Endodermal cell (in vitro differentiated cells): ENCODE measurements around the gene CELF4. TPM values are rescaled to one million over a fixed set of nuclear protein-coding genes. Genes with fewer than 3 reads are reported as not detected.

ENCODE experiments used
- DNase-seq: peaks from one replicate; pipeline ENCODE4 v3.0.0-alpha.2; 2017
- H3K27ac ChIP-seq: 2 replicates; pipeline ENCODE4 v1.5.1; 2013; ENCODE audit warnings: mild to moderate bottlenecking, low read depth, low read length, moderate library complexity
- H3K27me3 ChIP-seq: 2 replicates; pipeline ENCODE4 v1.6.1; 2013; ENCODE audit warnings: mild to moderate bottlenecking, low read length, moderate library complexity; ENCODE audit not compliant: insufficient read depth, control insufficient read depth, poor library complexity, severe bottlenecking
- H3K36me3 ChIP-seq: 2 replicates; pipeline ENCODE4 v1.7.0; 2013; ENCODE audit warnings: mild to moderate bottlenecking, low read length, moderate library complexity; ENCODE audit not compliant: control insufficient read depth, insufficient read depth
- H3K4me1 ChIP-seq: one replicate; pipeline ENCODE4 v1.7.0; 2013; ENCODE audit warnings: low read length; ENCODE audit not compliant: control insufficient read depth, insufficient read depth
- H3K4me3 ChIP-seq: 2 replicates; pipeline ENCODE4 v1.5.1; 2013; ENCODE audit warnings: mild to moderate bottlenecking, low read length, moderate library complexity
- H3K9ac ChIP-seq: 2 replicates; pipeline ENCODE4 v1.6.1; 2013; ENCODE audit warnings: mild to moderate bottlenecking, low read length, moderate library complexity; ENCODE audit not compliant: poor library complexity, severe bottlenecking; ENCODE audit errors: extremely low read depth
- H3K9me3 ChIP-seq: 2 replicates; pipeline ENCODE4 v1.6.1; 2013; ENCODE audit warnings: mild to moderate bottlenecking, low read length, moderate library complexity; ENCODE audit not compliant: control insufficient read depth
- H3K27ac Mint-ChIP-seq: 2 replicates; pipeline ENCODE4 v1.8.0; 2020; ENCODE audit warnings: mixed read lengths
- H3K27me3 Mint-ChIP-seq: 2 replicates; pipeline ENCODE4 v1.8.0; 2021; ENCODE audit warnings: mild to moderate bottlenecking, mixed read lengths; ENCODE audit not compliant: insufficient read depth
- H3K36me3 Mint-ChIP-seq: 2 replicates; pipeline ENCODE4 v1.8.0; 2020; ENCODE audit warnings: low read depth, mixed read lengths
- H3K4me1 Mint-ChIP-seq: 2 replicates; pipeline ENCODE4 v1.8.0; 2020; ENCODE audit warnings: mixed read lengths
- H3K4me3 Mint-ChIP-seq: 2 replicates; pipeline ENCODE4 v1.8.0; 2020; ENCODE audit warnings: mild to moderate bottlenecking, moderate library complexity, mixed read lengths
- H3K9me3 Mint-ChIP-seq: 2 replicates; pipeline ENCODE4 v1.8.0; 2020; ENCODE audit warnings: mild to moderate bottlenecking, mixed read lengths
- CTCF ChIP-seq: fragments of 200-600 bp; sonication (generic); conservative IDR thresholded peaks from 2 replicates; pipeline ENCODE4 v1.5.0; 2021; ENCODE audit warnings: antibody characterized with exemption, mild to moderate bottlenecking
- WGBS, 2 experiments: methylation state at CpG; one replicate each; pipeline versions ENCODE4 v1.1.5 to v1.1.7; 2013; ENCODE audit warnings: missing lambda C conversion rate in 2 of 2, mixed read lengths in 1 of 2; ENCODE audit not compliant: insufficient coverage in 1 of 2, insufficient read length in 1 of 2; 5-methylcytosine and 5-hydroxymethylcytosine counted together
- total RNA-seq, 2 donors: library from RNA; stranded (reverse); fragmentation: NEBNext Ultra II Directional in 1 of 2; extraction: Animal tissue kit (Norgen Biotek cat#: 25700) in 1 of 2; gene quantifications; 2 replicates in 1 of 2; 3 replicates in 1 of 2; pipeline ENCODE4 v1.2.1, GENCODE V29; 2021

The CELF4 gene
- total RNA-seq, 2 donors from 2014 or later: 5.7 to 6.7 TPM

- peak; percentile 70 for DNase-seq
- WGBS, 2 experiments: 82 to 84% methylated on average over 2 to 5 of the region's 5 CpGs
- TF ChIP-seq CTCF: no peak
- Histone ChIP-seq H3K4me1 (peaks cover 4% of the 10 kb centered on the region), H3K27me3 (peaks cover 48% of the 10 kb centered on the region), H3K9me3 (no peaks in the 10 kb centered on the region), H3K27ac (no peak overlapping the region), H3K9ac (no peak overlapping the region), H3K36me3 (no peaks in the 10 kb centered on the region), H3K4me3 (no peak overlapping the region)
- Mint-ChIP-seq H3K4me3 (no peak overlapping the region), H3K36me3 (no peaks in the 10 kb centered on the region), H3K9me3 (no peaks in the 10 kb centered on the region), H3K27ac (no peak overlapping the region), H3K27me3 (peaks cover 78% of the 10 kb centered on the region), H3K4me1 (peaks cover 24% of the 10 kb centered on the region)
These were observed 5.7 kb upstream of the CELF4 start for GRCh38 chr18:37571266-37571665.

GRCh38 chr18:37570336-37570930 lies 4.8 kb upstream of the CELF4 start:
- H3K4me3 ChIP-seq: no peak overlapping the region
- Mint-ChIP-seq H3K4me3 (no peak overlapping the region), H3K27ac (no peak overlapping the region), H3K27me3 (peaks cover 80% of the 10 kb centered on the region), H3K4me1 (peaks cover 16% of the 10 kb centered on the region), H3K36me3 (no peaks in the 10 kb centered on the region), H3K9me3 (no peaks in the 10 kb centered on the region)
- WGBS, 2 experiments: 64 to 69% methylated on average over 4 to 5 of the region's 5 CpGs
- peak; percentile 81 for DNase-seq
- no peak overlapping the region for H3K27ac ChIP-seq
- no peaks in the 10 kb centered on the region for H3K9me3 ChIP-seq
- peaks cover 4% of the 10 kb centered on the region for H3K4me1 ChIP-seq
- no peak overlapping the region for H3K9ac ChIP-seq
- H3K36me3 ChIP-seq: no peaks in the 10 kb centered on the region
- peak; percentile 69 for TF ChIP-seq CTCF
- peaks cover 53% of the 10 kb centered on the region for H3K27me3 ChIP-seq

DNA sequence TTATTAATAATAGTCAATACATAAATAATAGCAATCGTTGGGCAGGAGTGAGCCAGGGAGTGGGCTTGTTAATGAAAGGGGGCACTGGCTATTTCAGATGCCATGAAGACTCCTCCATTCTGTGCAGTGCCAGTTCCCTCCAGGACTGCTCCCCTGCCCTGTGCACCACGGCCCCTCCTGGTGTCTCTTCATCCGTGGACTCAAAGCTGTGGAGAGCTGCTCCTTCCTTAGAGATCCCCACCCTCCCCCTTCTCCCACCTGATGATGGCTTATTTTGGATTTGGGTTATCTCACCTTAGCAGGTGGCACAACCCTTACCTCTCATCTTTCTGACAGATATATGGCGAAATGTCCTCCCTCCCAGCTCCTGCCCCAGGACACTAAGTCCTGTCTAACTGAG lies 3.1 kb upstream of the CELF4 start:
- Mint-ChIP-seq H3K9me3 (no peaks in the 10 kb centered on the region), H3K27ac (no peak overlapping the region), H3K4me1 (peaks cover 21% of the 10 kb centered on the region), H3K27me3 (peaks cover 83% of the 10 kb centered on the region), H3K4me3 (no peak overlapping the region), H3K36me3 (no peaks in the 10 kb centered on the region)
- no peak overlapping the region for H3K9ac ChIP-seq
- no peaks in the 10 kb centered on the region for H3K36me3 ChIP-seq
- 70% methylated on average over 4 of the region's 4 CpGs; no CpG with 5 or more reads in 1 of the 2 experiments for WGBS, 2 experiments
- DNase-seq: peak; percentile 31
- no peak overlapping the region for H3K27ac ChIP-seq
- peaks cover 4% of the 10 kb centered on the region for H3K4me1 ChIP-seq
- no peak overlapping the region for H3K4me3 ChIP-seq
- H3K9me3 ChIP-seq: no peaks in the 10 kb centered on the region
- no peak for TF ChIP-seq CTCF
- peaks cover 71% of the 10 kb centered on the region for H3K27me3 ChIP-seq
